Transverse colon (tissue), 4 donors: ENCODE data around the gene CHRNE. TPM values are rescaled to one million over a fixed set of nuclear protein-coding genes. Genes with fewer than 3 reads are reported as not detected.

Experiments
- DNase-seq: peaks from one replicate; pipeline ENCODE4 v3.0.0-alpha.2; 2019
- H3K27ac ChIP-seq, 4 donors: fragments of 200-600 bp; sonication (generic); 2 replicates each; pipeline ENCODE4 v1.5.1; 2016 to 2018; ENCODE audit warnings: inconsistent platforms in 4 of 4
- H3K27me3 ChIP-seq: fragments of 200-600 bp; sonication (generic); 2 replicates; pipeline ENCODE4 v1.5.1; 2017; ENCODE audit warnings: inconsistent platforms
- H3K36me3 ChIP-seq, 4 donors: fragments of 200-600 bp; sonication (generic); 2 replicates each; pipeline ENCODE4 v1.5.1; 2017 to 2019; ENCODE audit warnings: inconsistent platforms in 4 of 4
- H3K4me1 ChIP-seq, 4 donors: fragments of 200-600 bp; sonication (generic); 2 replicates each; pipeline ENCODE4 v1.5.1; 2017 to 2020; ENCODE audit warnings: inconsistent platforms in 4 of 4
- H3K4me3 ChIP-seq, 4 donors: fragments of 200-600 bp; sonication (generic); 1 replicate in 1 of 4; 2 replicates in 3 of 4; pipeline versions ENCODE4 v1.5.1 to v1.6.1; 2017 to 2019; ENCODE audit warnings: inconsistent platforms in 4 of 4
- H3K9me3 ChIP-seq, 2 donors: fragments of 200-600 bp; sonication (generic); 2 replicates each; pipeline ENCODE4 v1.5.1; 2017 to 2019; ENCODE audit warnings: inconsistent platforms in 2 of 2
- EP300 ChIP-seq: sonication (generic); formaldehyde crosslinking; IDR thresholded peaks from one replicate; pipeline ENCODE4 v1.6.1; 2017; ENCODE audit warnings: antibody characterized with exemption, low read depth
- POLR2A ChIP-seq: fragments of 450-650 bp; IDR thresholded peaks from one replicate; pipeline ENCODE4 v1.6.1; 2016; ENCODE audit warnings: antibody characterized with exemption, mild to moderate bottlenecking, moderate library complexity
- POLR2AphosphoS5 ChIP-seq, 3 donors: sonication (generic); formaldehyde crosslinking; IDR thresholded peaks; one replicate each; pipeline ENCODE4 v1.6.1; 2016; ENCODE audit warnings: antibody characterized with exemption in 3 of 3
- WGBS, 2 donors: methylation state at CpG; one replicate each; pipeline ENCODE4 v1.1.5; 2018; ENCODE audit warnings: low coverage in 1 of 2; 5-methylcytosine and 5-hydroxymethylcytosine counted together
- in situ Hi-C, 4 donors: fragments of 200-750 bp; cut with MboI; loops; one replicate each; pipeline versions ENCODE4 v1.15.0 to v1.15.1; 2017; ENCODE audit warnings: low sequenced_read_pairs in 3 of 4, low pct_ligation_motif_present in 1 of 4, low pct_unique_long_range_greater_than_20kb in 1 of 4
- intact Hi-C: fragments of 100-400 bp; cut with DNase I; formaldehyde crosslinking; loops from one replicate; pipeline ENCODE4 v1.15.1; 2023; ENCODE audit warnings: low total_unique reads
- total RNA-seq, 4 donors: library from RNA; depleted of rRNA; stranded (reverse); fragments of >200 nt; gene quantifications; one replicate each; pipeline ENCODE4 v1.1.0, GENCODE V29; 2016
- TF ChIP-seq, protein P1 (sequence below), 5 experiments: fragments of 200-600 bp in 3 of 5; fragments of 450-650 bp in 2 of 5; sonication (generic) in 3 of 5; IDR thresholded peaks; 1 replicate in 2 of 5; 2 replicates in 3 of 5; pipeline ENCODE4 v1.5.1; 2016 to 2017; ENCODE audit warnings: antibody characterized with exemption in 5 of 5, inconsistent platforms in 3 of 5, mild to moderate bottlenecking in 2 of 5, moderate library complexity in 1 of 5

The CHRNE gene
- total RNA-seq, 4 donors from 2014 or later: 0.32 TPM; not detected in 3

DNA sequence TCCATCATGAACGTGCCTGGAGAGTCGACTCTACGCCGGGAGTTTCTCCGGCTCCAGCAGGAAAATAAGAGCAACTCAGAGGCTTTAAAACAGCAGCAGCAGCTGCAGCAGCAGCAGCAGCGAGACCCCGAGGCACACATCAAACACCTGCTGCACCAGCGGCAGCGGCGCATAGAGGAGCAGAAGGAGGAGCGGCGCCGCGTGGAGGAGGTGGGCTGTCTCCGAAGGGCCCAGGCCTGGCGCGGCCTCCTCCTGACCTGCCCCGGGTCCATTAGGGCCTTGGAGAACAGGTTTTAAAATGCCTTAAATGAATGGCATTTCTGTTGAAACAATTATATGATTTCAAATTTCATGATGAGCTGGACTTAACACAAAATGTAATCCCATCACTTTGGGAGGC is 15.3 kb downstream of the CHRNE start:
- intact Hi-C loops (loop anchor here (5.0 kb wide), 2 partner anchors 80 to 100 kb away; partner anchors contain the start of genes GLTPD2, PLD2 and VMO1), in situ Hi-C loops (loop anchor here (10.0 to 25.0 kb wide), 4 partner anchors 100 to 173 kb away; partner anchors contain the start of genes GLTPD2 (in 4 of the 4), VMO1 (in 4 of the 4), PSMB6 (in 2 of the 4) and ARRB2 (in 1 of the 4))
- Histone ChIP-seq H3K4me1 (no peaks in the 10 kb centered on the region), H3K27me3 (no peaks in the 10 kb centered on the region), H3K27ac (no peak overlapping the region), H3K36me3 (peaks cover 0 to 56% (median 30%) of the 10 kb centered on the region in 4 donors), H3K4me3 (no peak overlapping the region), H3K9me3 (no peaks in the 10 kb centered on the region)
- TF ChIP-seq EP300 (no peak), POLR2A (no peak), POLR2AphosphoS5 (IDR thresholded peaks at IDR 0.05) (no peak)
- TF ChIP-seq, protein P1, sequence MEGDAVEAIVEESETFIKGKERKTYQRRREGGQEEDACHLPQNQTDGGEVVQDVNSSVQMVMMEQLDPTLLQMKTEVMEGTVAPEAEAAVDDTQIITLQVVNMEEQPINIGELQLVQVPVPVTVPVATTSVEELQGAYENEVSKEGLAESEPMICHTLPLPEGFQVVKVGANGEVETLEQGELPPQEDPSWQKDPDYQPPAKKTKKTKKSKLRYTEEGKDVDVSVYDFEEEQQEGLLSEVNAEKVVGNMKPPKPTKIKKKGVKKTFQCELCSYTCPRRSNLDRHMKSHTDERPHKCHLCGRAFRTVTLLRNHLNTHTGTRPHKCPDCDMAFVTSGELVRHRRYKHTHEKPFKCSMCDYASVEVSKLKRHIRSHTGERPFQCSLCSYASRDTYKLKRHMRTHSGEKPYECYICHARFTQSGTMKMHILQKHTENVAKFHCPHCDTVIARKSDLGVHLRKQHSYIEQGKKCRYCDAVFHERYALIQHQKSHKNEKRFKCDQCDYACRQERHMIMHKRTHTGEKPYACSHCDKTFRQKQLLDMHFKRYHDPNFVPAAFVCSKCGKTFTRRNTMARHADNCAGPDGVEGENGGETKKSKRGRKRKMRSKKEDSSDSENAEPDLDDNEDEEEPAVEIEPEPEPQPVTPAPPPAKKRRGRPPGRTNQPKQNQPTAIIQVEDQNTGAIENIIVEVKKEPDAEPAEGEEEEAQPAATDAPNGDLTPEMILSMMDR (IDR thresholded peaks at IDR 0.05): no peak
- no peak for DNase-seq
- WGBS, 2 donors: 93% methylated on average over 18 of the region's 18 CpGs; no CpG with 5 or more reads in 1 of the 2 donors

DNA sequence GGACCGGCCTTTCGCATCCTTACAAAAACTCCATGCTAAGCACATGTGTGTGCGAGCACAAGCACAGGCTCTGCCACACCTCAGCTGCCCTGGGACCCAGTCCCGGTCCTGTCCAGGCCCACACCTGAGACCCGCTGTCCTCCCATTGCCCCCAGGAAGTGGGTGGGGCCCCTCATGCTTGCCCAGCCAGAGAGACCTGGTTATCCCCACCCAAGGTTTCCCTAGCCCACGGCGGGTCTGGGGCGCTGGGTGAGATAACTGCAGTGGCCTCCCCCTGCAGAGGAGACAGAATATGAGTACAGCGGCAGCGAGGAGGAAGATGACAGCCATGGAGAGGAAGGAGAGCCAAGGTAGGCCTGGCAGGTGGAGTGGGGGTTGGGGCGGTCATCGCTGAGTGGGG is 16.1 kb downstream of the CHRNE start:
- WGBS, 2 donors: 94% methylated on average over 4 to 12 of the region's 12 CpGs
- no peak for DNase-seq
- peaks cover 0 to 50% (median 29%) of the 10 kb centered on the region in 4 donors for H3K36me3 ChIP-seq
- intact Hi-C loops: loop anchor here (5.0 kb wide), 2 partner anchors 80 to 100 kb away; partner anchors contain the start of genes GLTPD2, PLD2 and VMO1
- no peaks in the 10 kb centered on the region for H3K4me1 ChIP-seq
- no peak overlapping the region for H3K4me3 ChIP-seq
- H3K27me3 ChIP-seq: no peaks in the 10 kb centered on the region
- H3K9me3 ChIP-seq: no peaks in the 10 kb centered on the region
- no peak for TF ChIP-seq POLR2AphosphoS5 (IDR thresholded peaks at IDR 0.05)
- TF ChIP-seq POLR2A: no peak
- TF ChIP-seq, protein P1 (IDR thresholded peaks at IDR 0.05): no peak
- TF ChIP-seq EP300: no peak
- H3K27ac ChIP-seq: no peak overlapping the region
- in situ Hi-C loops: loop anchor here (10.0 to 25.0 kb wide), 4 partner anchors 100 to 172 kb away; partner anchors contain the start of genes GLTPD2 (in 4 of the 4), VMO1 (in 4 of the 4), PSMB6 (in 2 of the 4) and ARRB2 (in 1 of the 4)

DNA sequence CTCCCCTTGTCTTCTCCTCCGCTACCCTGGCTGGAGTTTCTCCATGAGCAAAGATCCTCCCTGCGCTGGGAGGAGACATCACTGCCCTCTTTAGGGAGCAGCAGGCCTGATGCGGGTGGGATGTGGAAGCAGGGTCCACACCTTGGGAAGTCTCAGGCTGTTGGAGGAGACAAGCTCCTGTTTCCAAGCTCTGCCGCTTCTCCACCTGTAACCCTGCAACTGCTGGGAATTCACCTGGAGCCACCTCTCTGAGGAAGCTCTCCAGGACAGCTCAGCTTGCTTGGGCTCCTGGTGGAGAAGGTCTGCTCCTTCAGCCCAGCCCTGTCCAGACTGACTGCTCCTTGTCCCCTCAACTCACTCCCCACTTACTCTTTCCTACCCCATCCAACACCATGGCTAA is 18.4 kb downstream of the CHRNE start:
- WGBS, 2 donors: 100% methylated on average over 4 of the region's 4 CpGs; no CpG with 5 or more reads in 1 of the 2 donors
- H3K4me1 ChIP-seq: no peaks in the 10 kb centered on the region
- H3K27ac ChIP-seq: no peak overlapping the region
- H3K9me3 ChIP-seq: no peaks in the 10 kb centered on the region
- TF ChIP-seq EP300: no peak
- TF ChIP-seq, protein P1 (IDR thresholded peaks at IDR 0.05): no peak
- TF ChIP-seq POLR2AphosphoS5 (IDR thresholded peaks at IDR 0.05): no peak
- no peak for TF ChIP-seq POLR2A
- no peak overlapping the region for H3K4me3 ChIP-seq
- in situ Hi-C loops (loop anchor here (10.0 to 25.0 kb wide), 4 partner anchors 97 to 170 kb away; partner anchors contain the start of genes GLTPD2 (in 4 of the 4), VMO1 (in 4 of the 4), PSMB6 (in 2 of the 4) and ARRB2 (in 1 of the 4)), intact Hi-C loops (no loop called here)
- H3K27me3 ChIP-seq: no peaks in the 10 kb centered on the region
- peaks cover 0 to 33% (median 16%) of the 10 kb centered on the region in 4 donors for H3K36me3 ChIP-seq
- no peak for DNase-seq

DNA sequence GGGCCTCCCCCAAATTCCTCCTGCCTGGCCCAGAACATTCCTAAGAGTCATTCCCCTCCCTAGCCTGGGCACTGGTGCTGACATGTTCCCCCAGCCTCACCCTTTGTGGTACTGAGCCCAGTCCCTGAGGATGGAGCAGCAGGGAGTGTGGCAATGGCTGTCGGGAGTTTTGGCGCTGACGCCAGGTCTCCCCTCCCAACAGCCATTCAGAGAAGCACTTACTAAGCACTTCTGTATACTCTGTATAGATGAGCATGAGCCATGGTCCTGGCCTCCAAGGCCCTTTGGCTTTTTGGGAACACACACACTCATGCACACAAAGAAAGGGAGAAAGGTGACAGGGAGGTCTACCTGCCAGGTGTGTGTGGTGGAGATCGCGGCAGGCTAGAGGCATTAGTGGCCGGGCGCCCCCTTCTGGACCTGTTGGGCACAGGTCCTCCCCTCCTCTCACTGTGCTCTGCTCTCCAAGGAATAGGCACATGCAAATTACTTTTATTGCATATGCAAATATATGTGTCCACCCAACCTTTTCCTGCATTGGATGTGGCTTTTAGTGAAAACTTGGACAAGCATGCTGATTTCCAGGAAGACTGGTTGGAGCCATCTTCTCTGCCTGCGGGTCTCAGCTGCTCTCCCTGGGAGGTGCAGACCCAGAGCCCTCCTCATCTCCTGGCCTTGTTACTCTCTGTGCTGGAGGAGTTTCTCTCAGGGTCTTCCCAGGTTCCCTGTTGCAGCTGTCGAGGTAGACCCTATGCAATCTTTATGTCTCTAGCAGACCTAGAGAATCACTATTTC is 20.9 kb downstream of the CHRNE start:
- peak; percentile 80 for DNase-seq
- Histone ChIP-seq H3K36me3 (peaks cover 0 to 25% (median 11%) of the 10 kb centered on the region in 4 donors), H3K9me3 (no peaks in the 10 kb centered on the region), H3K4me1 (no peaks in the 10 kb centered on the region), H3K27ac (no peak overlapping the region), H3K4me3 (no peak overlapping the region), H3K27me3 (no peaks in the 10 kb centered on the region)
- 46% methylated on average over 9 of the region's 9 CpGs; no CpG with 5 or more reads in 1 of the 2 donors for WGBS, 2 donors
- in situ Hi-C loops (loop anchor here (10.0 to 25.0 kb wide), 4 partner anchors 95 to 167 kb away; partner anchors contain the start of genes GLTPD2 (in 4 of the 4), VMO1 (in 4 of the 4), PSMB6 (in 2 of the 4) and ARRB2 (in 1 of the 4)), intact Hi-C loops (loop anchor here (1.0 kb wide), 1 partner anchor 49 kb away; the partner anchor contains the start of gene MINK1)
- no peak for TF ChIP-seq POLR2AphosphoS5 (IDR thresholded peaks at IDR 0.05)
- TF ChIP-seq, protein P1 (IDR thresholded peaks at IDR 0.05): peak; percentile 72 to 81 (median 76)
